GM12891 (cell line): ENCODE measurements around the gene TTLL1.
"Not testable (repeated sequence)": the region's sequence is repeated elsewhere in the genome, so short reads cannot be mapped to it uniquely, and the experiment has no call there.

Experiments
- POLR2A ChIP-seq: IDR thresholded peaks from 2 replicates; pipeline ENCODE4 v1.6.1; 2011; ENCODE audit warnings: low read depth, low read length, control low read depth
- POLR2AphosphoS5 ChIP-seq: IDR thresholded peaks from 2 replicates; pipeline ENCODE4 v1.6.1; 2011; ENCODE audit warnings: low read depth, low read length, control low read depth

GRCh38 chr22:43104056-43104625 is 14.9 kb upstream of the TTLL1 start:
- TF ChIP-seq POLR2AphosphoS5, POLR2A: not testable (repeated sequence)
